ENCODE results near the gene LRP1B. TPM values are rescaled to one million over a fixed set of nuclear protein-coding genes. Genes with fewer than 3 reads are reported as not detected.

LRP1B gene
- total RNA-seq, 1 donor from 2014 or later = 0.27 TPM

GRCh38 chr2:140775411-140775810 is 1355.4 kb downstream of the LRP1B start:
- intact Hi-C loops (cut with DNase I) = no loop called here
- DNase-seq (ENCODE audit: low spot score) = no peak

GRCh38 chr2:140770645-140771044 is 1360.2 kb downstream of the LRP1B start:
- intact Hi-C loops (cut with DNase I) = no loop called here
- DNase-seq (ENCODE audit: low spot score) = no peak

GRCh38 chr2:140761807-140762206 is 1369.0 kb downstream of the LRP1B start:
- DNase-seq (ENCODE audit: low spot score) = no peak
- intact Hi-C loops (cut with DNase I) = no loop called here

- intact Hi-C loops (cut with DNase I) = no loop called here
- no peak for DNase-seq (ENCODE audit: low spot score)
These were observed 1371.2 kb downstream of the LRP1B start for GRCh38 chr2:140759426-140760156.

- intact Hi-C loops (cut with DNase I) = no loop called here
- DNase-seq (ENCODE audit: low spot score) = no peak
These were observed 1383.2 kb downstream of the LRP1B start for GRCh38 chr2:140747665-140748064.

GRCh38 chr2:140747090-140747489 is 1383.7 kb downstream of the LRP1B start:
- no peak for DNase-seq (ENCODE audit: low spot score)
- intact Hi-C loops (cut with DNase I) = no loop called here

- intact Hi-C loops (cut with DNase I) = no loop called here
- DNase-seq (ENCODE audit: low spot score) = no peak
These were observed 1386.4 kb downstream of the LRP1B start for GRCh38 chr2:140744379-140744778.

- intact Hi-C loops (cut with DNase I) = no loop called here
- DNase-seq (ENCODE audit: low spot score) = no peak
These were observed 1393.8 kb downstream of the LRP1B start for GRCh38 chr2:140737006-140737405.

- no peak for DNase-seq (ENCODE audit: low spot score)
- intact Hi-C loops (cut with DNase I) = no loop called here
These were observed 1395.8 kb downstream of the LRP1B start for GRCh38 chr2:140734992-140735391.

- intact Hi-C loops (cut with DNase I) = no loop called here
- DNase-seq (ENCODE audit: low spot score) = no peak
These were observed 1411.8 kb downstream of the LRP1B start for GRCh38 chr2:140718999-140719398.

- intact Hi-C loops (cut with DNase I) = no loop called here
- DNase-seq (ENCODE audit: low spot score) = no peak
These were observed 1413.3 kb downstream of the LRP1B start for GRCh38 chr2:140717481-140717880.

- no peak for DNase-seq (ENCODE audit: low spot score)
- intact Hi-C loops (cut with DNase I) = no loop called here
These were observed 1416.2 kb downstream of the LRP1B start for GRCh38 chr2:140714586-140714985.

GRCh38 chr2:140711867-140712266 is 1418.9 kb downstream of the LRP1B start:
- DNase-seq (ENCODE audit: low spot score) = no peak
- intact Hi-C loops (cut with DNase I) = no loop called here

- DNase-seq (ENCODE audit: low spot score) = no peak
- intact Hi-C loops (cut with DNase I) = no loop called here
These were observed 1429.1 kb downstream of the LRP1B start for GRCh38 chr2:140701726-140702125.

- intact Hi-C loops (cut with DNase I) = no loop called here
- DNase-seq (ENCODE audit: low spot score) = no peak
These were observed 1432.2 kb downstream of the LRP1B start for GRCh38 chr2:140698636-140699035.

- DNase-seq (ENCODE audit: low spot score) = no peak
- intact Hi-C loops (cut with DNase I) = no loop called here
These were observed 1434.4 kb downstream of the LRP1B start for GRCh38 chr2:140696449-140696848.

GRCh38 chr2:140695155-140695554 is 1435.7 kb downstream of the LRP1B start:
- no peak for DNase-seq (ENCODE audit: low spot score)
- intact Hi-C loops (cut with DNase I) = no loop called here

GRCh38 chr2:140687825-140688224 is 1443.0 kb downstream of the LRP1B start:
- intact Hi-C loops (cut with DNase I) = no loop called here

GRCh38 chr2:140683658-140684057 is 1447.2 kb downstream of the LRP1B start:
- no peak for DNase-seq (ENCODE audit: low spot score)
- intact Hi-C loops (cut with DNase I) = no loop called here

More at GRCh38 chr2:140687825-140688224, 1443.0 kb downstream of the LRP1B start:
- DNase-seq (ENCODE audit: low spot score) = no peak

GRCh38 chr2:140680862-140681261 is 1450.0 kb downstream of the LRP1B start:
- intact Hi-C loops (cut with DNase I) = no loop called here

GRCh38 chr2:140679752-140680151 is 1451.1 kb downstream of the LRP1B start:
- intact Hi-C loops (cut with DNase I) = no loop called here
- no peak for DNase-seq (ENCODE audit: low spot score)

More at GRCh38 chr2:140680862-140681261, 1450.0 kb downstream of the LRP1B start:
- DNase-seq (ENCODE audit: low spot score) = no peak

- intact Hi-C loops (cut with DNase I) = no loop called here
- DNase-seq (ENCODE audit: low spot score) = no peak
These were observed 1460.9 kb downstream of the LRP1B start for GRCh38 chr2:140669911-140670310.

All from cardiac septum (tissue), 1 donor.